T-cell (primary cell): ENCODE measurements around the gene SCAPER. TPM values are rescaled to one million over a fixed set of nuclear protein-coding genes. Genes with fewer than 3 reads are reported as not detected.
"Not testable (repeated sequence)": the region's sequence is repeated elsewhere in the genome, so short reads cannot be mapped to it uniquely, and the experiment has no call there.

Source experiments
- ATAC-seq, 4 experiments: fragments of 200-7000 bp in 3 of 4; fragments of 150-1000 bp in 1 of 4; cut with Tn5 transposase; replicated peaks in 1 of 4; 1 replicate in 3 of 4; 2 replicates in 1 of 4; pipeline ENCODE4 v1.10.0; 2021; ENCODE audit warnings: moderate library complexity in 3 of 4, mild to moderate bottlenecking in 2 of 4, moderate number of reproducible peaks in 1 of 4
- CTCF ChIA-PET, 2 donors: fragments of 300-600 bp; sonication (Branson Sonifier 250); formaldehyde crosslinking; loops; one replicate each; lab custom pipeline; 2022; ENCODE audit warnings: antibody characterized with exemption in 2 of 2; lab: Charles Lee
- POLR2A ChIA-PET, 2 donors: fragments of 300-600 bp; sonication (Branson Sonifier 250); formaldehyde crosslinking; loops; one replicate each; lab custom pipeline; 2022; ENCODE audit warnings: antibody characterized with exemption in 2 of 2; lab: Charles Lee
- DNase-seq, 35 experiments: peaks; one replicate each; pipeline versions ENCODE4 v3.0.0 to v3.0.0-alpha.2; 2013 to 2023
- H3K27ac ChIP-seq: one replicate; pipeline ENCODE4 v1.5.1; 2013; ENCODE audit warnings: low read length
- H3K27me3 ChIP-seq, 2 experiments: replicated peaks in 1 of 2; 1 replicate in 1 of 2; 2 replicates in 1 of 2; pipeline versions ENCODE4 v1.6.1 to v1.7.0; 2013; ENCODE audit warnings: low read length in 1 of 2, mixed read lengths in 1 of 2; ENCODE audit not compliant: control insufficient read depth in 2 of 2, insufficient read depth in 2 of 2; ENCODE audit errors: extremely low read depth in 1 of 2
- H3K36me3 ChIP-seq, 2 donors: 1 replicate in 1 of 2; 2 replicates in 1 of 2; pipeline versions ENCODE4 v1.6.1 to v1.7.0; 2013; ENCODE audit warnings: low read length in 1 of 2; ENCODE audit not compliant: control insufficient read depth in 2 of 2, insufficient read depth in 1 of 2; ENCODE audit errors: extremely low read depth in 1 of 2
- H3K4me1 ChIP-seq, 2 experiments: 1 replicate in 1 of 2; 2 replicates in 1 of 2; pipeline versions ENCODE4 v1.6.1 to v1.7.0; 2013; ENCODE audit warnings: low read length in 2 of 2, mixed read lengths in 1 of 2; ENCODE audit not compliant: insufficient read depth in 2 of 2, control insufficient read depth in 1 of 2; ENCODE audit errors: extremely low read depth in 1 of 2
- H3K4me3 ChIP-seq, 2 donors: 1 replicate in 1 of 2; 2 replicates in 1 of 2; pipeline versions ENCODE4 v1.5.1 to v1.7.0; 2013; ENCODE audit warnings: mild to moderate bottlenecking in 2 of 2, low read length in 1 of 2, moderate library complexity in 1 of 2; ENCODE audit not compliant: control insufficient read depth in 1 of 2; ENCODE audit errors: extremely low read depth in 1 of 2
- H3K9me3 ChIP-seq: 2 replicates; pipeline ENCODE4 v1.7.0; 2013
- H3K27ac Mint-ChIP-seq, 2 donors: one replicate each; pipeline ENCODE4 v1.8.0; 2020 to 2021; ENCODE audit warnings: mild to moderate bottlenecking in 2 of 2, mixed read lengths in 2 of 2
- H3K27me3 Mint-ChIP-seq, 2 donors: one replicate each; pipeline ENCODE4 v1.8.0; 2021 to 2022; ENCODE audit warnings: mixed read lengths in 2 of 2
- H3K36me3 Mint-ChIP-seq: one replicate; pipeline ENCODE4 v1.8.0; 2021; ENCODE audit warnings: mixed read lengths
- H3K4me1 Mint-ChIP-seq, 3 donors: one replicate each; pipeline ENCODE4 v1.8.0; 2020 to 2022; ENCODE audit warnings: mixed read lengths in 3 of 3, mild to moderate bottlenecking in 1 of 3
- H3K4me3 Mint-ChIP-seq, 3 donors: one replicate each; pipeline ENCODE4 v1.8.0; 2020 to 2022; ENCODE audit warnings: mild to moderate bottlenecking in 3 of 3, mixed read lengths in 3 of 3, moderate library complexity in 3 of 3
- H3K9me3 Mint-ChIP-seq, 3 donors: one replicate each; pipeline ENCODE4 v1.8.0; 2020 to 2022; ENCODE audit warnings: mixed read lengths in 3 of 3
- WGBS: methylation state at CpG from one replicate; pipeline ENCODE4 v1.1.5; 2013; ENCODE audit warnings: missing lambda C conversion rate; ENCODE audit not compliant: insufficient coverage; 5-methylcytosine and 5-hydroxymethylcytosine counted together
- total RNA-seq, 35 experiments: library from RNA in 6 of 35; stranded (reverse) in 6 of 35; fragments of 120-200 nt in 1 of 35; gene quantifications; one replicate each; pipeline versions ENCODE4 v1.2.1 to v1.2.4 and lab custom pipeline; 2013 to 2026

Gene SCAPER
- total RNA-seq, 5 donors from 2014 or later (not counting 1 experiment from before 2014, with no cell fraction given) = 32.5 to 59.4 (median 44.1) TPM

DNA sequence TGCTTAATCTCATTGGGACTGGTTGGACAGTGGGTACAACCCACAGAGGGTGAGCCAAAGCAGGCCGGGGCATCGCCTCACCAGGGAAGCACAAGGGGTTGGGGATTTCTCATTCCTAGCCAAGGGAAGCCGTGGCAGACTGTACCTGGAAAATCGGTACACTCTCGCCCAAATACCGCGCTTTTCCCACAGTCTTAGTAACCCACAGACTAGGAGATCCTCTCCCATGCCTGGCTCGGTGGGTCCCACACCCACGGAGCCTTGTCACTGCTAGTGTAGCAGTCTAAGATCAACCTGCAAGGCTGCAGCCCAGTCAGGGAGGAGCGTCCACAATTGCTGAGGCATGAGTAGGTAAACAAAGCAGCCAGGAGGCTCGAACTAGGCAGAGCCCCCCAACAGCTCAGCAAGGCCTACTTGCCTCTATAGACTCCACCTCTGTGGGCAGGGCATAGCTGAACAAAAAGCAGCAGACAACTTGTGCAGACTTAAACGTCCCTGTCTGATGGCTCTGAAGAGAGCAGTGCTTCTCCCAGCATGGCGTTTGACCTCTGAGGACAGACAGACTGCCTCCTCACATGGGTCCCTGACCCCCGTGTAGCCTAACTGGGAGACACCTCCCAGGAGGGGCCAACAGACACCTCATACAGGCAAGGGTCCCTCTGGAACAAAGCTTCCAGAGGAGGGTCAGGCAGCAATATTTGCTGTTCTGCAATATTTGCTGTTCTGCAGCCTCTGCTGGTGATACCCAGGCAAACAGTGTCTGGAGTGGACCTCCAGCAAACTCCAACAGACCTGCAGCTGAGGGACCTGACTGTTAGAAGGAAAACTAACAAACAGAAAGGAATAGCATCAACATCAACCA lies 17.6 kb downstream of the SCAPER start:
- H3K36me3 ChIP-seq, H3K27ac ChIP-seq, H3K4me3 ChIP-seq, ATAC-seq, H3K27me3 Mint-ChIP-seq, H3K9me3 ChIP-seq, DNase-seq, H3K4me3 Mint-ChIP-seq, H3K4me1 ChIP-seq, POLR2A ChIA-PET, H3K27ac Mint-ChIP-seq, H3K27me3 ChIP-seq, H3K9me3 Mint-ChIP-seq: not testable (repeated sequence)
- WGBS = 96% methylated on average over 11 of the region's 14 CpGs
- H3K36me3 Mint-ChIP-seq = peaks cover 36% of the 10 kb centered on the region
- H3K4me1 Mint-ChIP-seq = peaks cover 34 to 42% (median 42%) of the 10 kb centered on the region in 3 donors
- CTCF ChIA-PET = interaction anchor here in 1 of 2 donors (0.6 kb wide), 1 partner anchor 46 kb away, joined by 3 read pairs; no protein-coding TSS in a partner anchor

DNA sequence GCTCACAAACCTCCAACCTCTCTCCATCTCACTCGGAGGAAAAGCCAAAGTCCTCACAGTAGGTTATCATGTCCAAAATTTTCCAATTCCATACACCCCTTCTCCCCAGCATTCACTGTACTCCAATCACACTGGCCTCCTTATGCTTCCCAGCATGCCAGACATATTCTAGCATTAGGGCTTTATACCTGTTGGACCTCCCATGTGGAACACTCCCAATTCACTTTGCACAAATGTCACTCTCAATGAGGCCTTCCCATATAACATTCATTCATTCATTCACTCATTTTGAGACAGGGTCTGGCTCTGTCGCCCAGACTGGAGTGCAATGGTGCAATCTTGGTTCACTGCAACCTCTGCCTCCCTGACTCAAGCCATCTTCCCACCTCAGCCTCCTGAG lies 19.9 kb downstream of the SCAPER start:
- 100% methylated on average over 2 of the region's 2 CpGs for WGBS
- no peaks in the 10 kb centered on the region for H3K4me1 ChIP-seq
- no peak overlapping the region for H3K4me3 ChIP-seq
- DNase-seq (no peak), ATAC-seq (no peak)
- peaks cover 25 to 31% (median 28%) of the 10 kb centered on the region in 3 donors for H3K4me1 Mint-ChIP-seq
- no peaks in the 10 kb centered on the region for H3K27me3 Mint-ChIP-seq
- peaks cover 0 to 3% (median 0%) of the 10 kb centered on the region in 3 donors for H3K9me3 Mint-ChIP-seq
- POLR2A ChIA-PET = no interaction called here
- H3K4me3 Mint-ChIP-seq = no peak overlapping the region
- H3K27ac ChIP-seq = no peak overlapping the region
- CTCF ChIA-PET = no interaction called here
- no peaks in the 10 kb centered on the region for H3K9me3 ChIP-seq
- no peaks in the 10 kb centered on the region for H3K27me3 ChIP-seq
- peaks cover 39% of the 10 kb centered on the region for H3K36me3 Mint-ChIP-seq
- H3K36me3 ChIP-seq = peaks cover 5 to 20% of the 10 kb centered on the region in 2 donors
- H3K27ac Mint-ChIP-seq = no peak overlapping the region

DNA sequence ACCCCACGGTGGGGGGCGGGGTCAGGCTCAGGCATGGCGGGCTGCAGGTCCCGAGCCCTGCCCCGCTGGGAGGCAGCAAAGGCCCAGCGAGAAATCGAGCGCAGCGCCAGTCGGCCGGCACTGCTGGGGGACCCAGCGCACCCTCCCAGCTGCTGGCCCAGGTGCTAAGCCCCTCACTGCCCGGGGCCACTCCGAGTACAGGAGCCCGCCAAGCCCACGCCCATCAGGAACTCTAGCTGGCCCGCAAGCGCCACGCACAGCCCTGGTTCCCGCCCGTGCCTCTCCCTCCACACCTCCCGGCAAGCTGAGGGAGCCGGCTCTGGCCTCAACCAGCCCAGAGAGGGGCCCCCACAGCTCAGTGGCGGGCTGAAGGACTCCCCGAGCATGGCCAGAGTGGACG lies 29.2 kb downstream of the SCAPER start:
- Mint-ChIP-seq H3K9me3 (no peaks in the 10 kb centered on the region), H3K27me3 (no peaks in the 10 kb centered on the region), H3K4me1 (peaks cover 12 to 20% (median 16%) of the 10 kb centered on the region in 3 donors), H3K27ac (no peak overlapping the region), H3K4me3 (no peak overlapping the region), H3K36me3 (peaks cover 25% of the 10 kb centered on the region)
- ChIA-PET CTCF (no interaction called here), POLR2A (no interaction called here)
- H3K27ac ChIP-seq = no peak overlapping the region
- ATAC-seq (no peak), DNase-seq (no peak)
- no peaks in the 10 kb centered on the region for H3K27me3 ChIP-seq
- H3K4me3 ChIP-seq = no peak overlapping the region
- H3K9me3 ChIP-seq = no peaks in the 10 kb centered on the region
- no peaks in the 10 kb centered on the region for H3K4me1 ChIP-seq
- WGBS = 99% methylated on average over 23 of the region's 26 CpGs
- H3K36me3 ChIP-seq = peaks cover 0 to 12% of the 10 kb centered on the region in 2 donors

DNA sequence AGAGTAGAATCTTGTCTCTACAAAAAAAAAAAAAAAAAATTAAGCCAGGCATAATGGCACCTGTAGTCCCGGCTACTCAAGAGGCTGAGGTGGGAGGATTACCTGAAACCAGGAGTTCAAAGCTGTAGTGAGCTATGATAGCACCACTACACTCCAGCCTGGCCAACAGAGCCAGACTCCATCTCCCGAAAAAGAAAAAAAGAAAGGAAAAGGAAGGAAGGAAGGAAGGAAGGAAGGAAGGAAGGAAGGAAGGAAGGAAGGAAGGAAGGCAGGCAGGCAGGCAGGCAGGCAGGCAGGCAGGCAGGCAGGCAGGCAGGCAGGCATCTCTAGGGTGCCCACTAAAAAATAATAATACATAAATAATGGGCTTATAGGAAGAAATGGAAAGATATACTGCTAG lies 32.1 kb downstream of the SCAPER start:
- H3K36me3 Mint-ChIP-seq = peaks cover 25% of the 10 kb centered on the region
- H3K4me3 Mint-ChIP-seq, H3K4me3 ChIP-seq, H3K27me3 Mint-ChIP-seq, H3K9me3 Mint-ChIP-seq, H3K27ac ChIP-seq, H3K4me1 ChIP-seq, CTCF ChIA-PET, H3K9me3 ChIP-seq, H3K27me3 ChIP-seq, DNase-seq, POLR2A ChIA-PET, ATAC-seq: not testable (repeated sequence)
- H3K4me1 Mint-ChIP-seq = peaks cover 10 to 24% (median 19%) of the 10 kb centered on the region in 3 donors
- WGBS = no CpG with 5 or more reads among the region's 2 CpGs
- H3K36me3 ChIP-seq = peaks cover 0 to 12% of the 10 kb centered on the region in 2 donors
- H3K27ac Mint-ChIP-seq = peak overlapping the region in 1 of 2 donors; percentile 16

DNA sequence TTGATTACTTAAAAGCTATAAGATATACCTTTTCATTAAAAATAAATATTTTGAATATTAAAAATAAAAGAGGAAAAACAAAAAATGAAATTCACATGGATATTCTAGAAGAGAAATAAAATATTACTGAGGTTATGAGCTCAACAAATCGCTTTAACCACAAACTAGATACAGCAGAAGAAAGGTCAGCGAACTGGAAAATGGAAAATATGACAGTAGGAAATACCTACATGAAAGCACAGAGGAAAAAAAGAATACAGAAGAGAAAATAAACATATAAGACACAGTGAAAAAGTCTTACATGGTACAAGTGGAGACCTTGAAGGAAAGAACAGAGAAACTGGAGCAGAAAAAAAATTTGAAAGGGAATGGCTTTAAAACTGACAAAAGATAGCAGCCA lies 33.2 kb downstream of the SCAPER start:
- Histone ChIP-seq H3K27me3 (no peaks in the 10 kb centered on the region), H3K27ac (no peak overlapping the region), H3K4me1 (no peaks in the 10 kb centered on the region), H3K36me3 (peaks cover 0 to 8% of the 10 kb centered on the region in 2 donors), H3K4me3 (no peak overlapping the region), H3K9me3 (no peaks in the 10 kb centered on the region)
- Mint-ChIP-seq H3K27ac (peak overlapping the region in 1 of 2 donors; percentile 3), H3K27me3 (no peaks in the 10 kb centered on the region), H3K4me3 (no peak overlapping the region), H3K36me3 (peaks cover 25% of the 10 kb centered on the region), H3K9me3 (no peaks in the 10 kb centered on the region), H3K4me1 (peaks cover 10 to 28% (median 27%) of the 10 kb centered on the region in 3 donors)
- ATAC-seq = no peak
- ChIA-PET CTCF (interaction anchor here in 1 of 2 donors (0.7 kb wide), 1 partner anchor 289 kb away, joined by 3 read pairs; no protein-coding TSS in a partner anchor), POLR2A (no interaction called here)
- WGBS = no CpG with 5 or more reads among the region's 2 CpGs
- DNase-seq = no peak

DNA sequence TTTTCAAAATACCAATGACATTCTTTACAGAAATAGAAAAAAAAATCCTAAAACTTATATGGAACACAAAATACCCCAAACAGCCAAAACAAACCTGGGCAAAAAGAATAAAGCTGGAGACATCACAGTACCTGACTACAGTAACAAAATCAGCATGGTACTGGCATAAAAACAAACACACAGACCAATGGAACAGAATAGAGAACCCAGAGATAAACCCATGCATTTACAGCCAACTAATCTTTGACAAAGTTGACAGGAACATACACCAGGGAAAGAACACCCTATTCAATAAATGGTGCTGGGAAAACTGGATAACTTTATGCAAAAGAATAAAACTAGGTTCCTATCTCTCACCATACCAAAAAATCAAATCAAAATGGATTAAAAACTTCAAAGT lies 36.4 kb downstream of the SCAPER start:
- Mint-ChIP-seq H3K9me3 (no peaks in the 10 kb centered on the region), H3K27ac (no peak overlapping the region), H3K4me1 (peaks cover 22 to 50% (median 48%) of the 10 kb centered on the region in 3 donors), H3K36me3 (peaks cover 15% of the 10 kb centered on the region), H3K4me3 (no peak overlapping the region), H3K27me3 (no peaks in the 10 kb centered on the region)
- ATAC-seq (no peak), DNase-seq (no peak)
- ChIA-PET CTCF (no interaction called here), POLR2A (no interaction called here)
- Histone ChIP-seq H3K36me3 (no peaks in the 10 kb centered on the region), H3K27me3 (no peaks in the 10 kb centered on the region), H3K4me1 (no peaks in the 10 kb centered on the region), H3K9me3 (no peaks in the 10 kb centered on the region), H3K4me3 (no peak overlapping the region), H3K27ac (no peak overlapping the region)
